Ovary (tissue), 3 donors: Measurements from ENCODE around the gene SURF4.

ENCODE experiments used
- CTCF ChIP-seq, 3 donors: fragments of 450-650 bp in 2 of 3; fragments of 200-600 bp in 1 of 3; IDR thresholded peaks; one replicate each; pipeline versions ENCODE4 v1.5.1 to v1.8.0; 2016 to 2022; ENCODE audit warnings: antibody characterized with exemption in 3 of 3, mild to moderate bottlenecking in 1 of 3
- EP300 ChIP-seq: sonication (generic); formaldehyde crosslinking; IDR thresholded peaks from one replicate; pipeline ENCODE4 v1.6.1; 2017; ENCODE audit warnings: antibody characterized with exemption
- POLR2A ChIP-seq: fragments of 450-650 bp; IDR thresholded peaks from one replicate; pipeline ENCODE4 v1.6.1; 2017; ENCODE audit warnings: antibody characterized with exemption, mild to moderate bottlenecking, moderate library complexity
- donor health status: DM: no; HTN: no; CAD: no.

GRCh38 chr9:133415170-133415569 is 39.3 kb upstream of the SURF4 start:
- no peak for TF ChIP-seq POLR2A
- TF ChIP-seq CTCF (IDR thresholded peaks at IDR 0.05), result no peak
- TF ChIP-seq EP300, result no peak
